Ovary (tissue), 3 donors: ENCODE results near the gene HMOX1.

ENCODE experiments used
- EP300 ChIP-seq: sonication (generic); formaldehyde crosslinking; IDR thresholded peaks from one replicate; pipeline ENCODE4 v1.6.1; 2017; ENCODE audit warnings: antibody characterized with exemption
- POLR2A ChIP-seq: fragments of 450-650 bp; IDR thresholded peaks from one replicate; pipeline ENCODE4 v1.6.1; 2017; ENCODE audit warnings: antibody characterized with exemption, mild to moderate bottlenecking, moderate library complexity
- TF ChIP-seq, protein P1 (sequence below), 3 donors: fragments of 450-650 bp in 2 of 3; fragments of 200-600 bp in 1 of 3; IDR thresholded peaks; one replicate each; pipeline versions ENCODE4 v1.5.1 to v1.8.0; 2016 to 2022; ENCODE audit warnings: antibody characterized with exemption in 3 of 3, mild to moderate bottlenecking in 1 of 3
- donor health status: DM: no; HTN: no; CAD: no.

GRCh38 chr22:35430897-35431322, 50.0 kb downstream of the HMOX1 start:
- TF ChIP-seq, protein P1, sequence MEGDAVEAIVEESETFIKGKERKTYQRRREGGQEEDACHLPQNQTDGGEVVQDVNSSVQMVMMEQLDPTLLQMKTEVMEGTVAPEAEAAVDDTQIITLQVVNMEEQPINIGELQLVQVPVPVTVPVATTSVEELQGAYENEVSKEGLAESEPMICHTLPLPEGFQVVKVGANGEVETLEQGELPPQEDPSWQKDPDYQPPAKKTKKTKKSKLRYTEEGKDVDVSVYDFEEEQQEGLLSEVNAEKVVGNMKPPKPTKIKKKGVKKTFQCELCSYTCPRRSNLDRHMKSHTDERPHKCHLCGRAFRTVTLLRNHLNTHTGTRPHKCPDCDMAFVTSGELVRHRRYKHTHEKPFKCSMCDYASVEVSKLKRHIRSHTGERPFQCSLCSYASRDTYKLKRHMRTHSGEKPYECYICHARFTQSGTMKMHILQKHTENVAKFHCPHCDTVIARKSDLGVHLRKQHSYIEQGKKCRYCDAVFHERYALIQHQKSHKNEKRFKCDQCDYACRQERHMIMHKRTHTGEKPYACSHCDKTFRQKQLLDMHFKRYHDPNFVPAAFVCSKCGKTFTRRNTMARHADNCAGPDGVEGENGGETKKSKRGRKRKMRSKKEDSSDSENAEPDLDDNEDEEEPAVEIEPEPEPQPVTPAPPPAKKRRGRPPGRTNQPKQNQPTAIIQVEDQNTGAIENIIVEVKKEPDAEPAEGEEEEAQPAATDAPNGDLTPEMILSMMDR (IDR thresholded peaks at IDR 0.05): peak; percentile 98
- no peak for TF ChIP-seq POLR2A
- TF ChIP-seq EP300: no peak
